Measurements from ENCODE around the gene DBR1. TPM values are rescaled to one million over a fixed set of nuclear protein-coding genes. Genes with fewer than 3 reads are reported as not detected.

The DBR1 gene
- total and polyA plus RNA-seq, 2 experiments from 2014 or later: 11.1 to 11.3 TPM

DNA sequence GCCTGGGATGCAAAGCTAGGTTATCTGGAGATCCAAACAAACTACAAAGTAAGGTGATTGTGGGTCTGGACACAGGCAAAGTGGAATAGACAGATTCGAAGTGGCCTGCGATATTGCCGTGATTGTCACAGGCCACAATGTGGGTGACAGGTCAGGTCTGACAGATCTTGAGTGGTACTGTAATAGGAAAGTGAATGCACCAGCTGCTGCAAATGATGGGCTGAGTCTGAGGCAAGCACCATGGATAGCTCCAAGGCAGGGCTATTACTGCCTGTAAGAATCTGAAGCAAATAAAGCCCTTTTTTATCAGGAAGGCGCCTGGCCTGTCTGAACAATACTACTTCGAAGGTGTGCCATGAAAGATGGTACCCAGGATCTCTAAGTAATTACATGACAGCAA lies 22.3 kb upstream of the DBR1 start:
- Histone ChIP-seq H3K27ac (no peak overlapping the region), H3K4me3 (no peak overlapping the region), H3K9me3 (ENCODE audit: low read depth) (no peaks in the 10 kb centered on the region), H3K36me3 (no peaks in the 10 kb centered on the region), H3K4me1 (ENCODE audit: low read depth) (no peaks in the 10 kb centered on the region), H3K27me3 (no peaks in the 10 kb centered on the region)
- TF ChIP-seq, protein P1, sequence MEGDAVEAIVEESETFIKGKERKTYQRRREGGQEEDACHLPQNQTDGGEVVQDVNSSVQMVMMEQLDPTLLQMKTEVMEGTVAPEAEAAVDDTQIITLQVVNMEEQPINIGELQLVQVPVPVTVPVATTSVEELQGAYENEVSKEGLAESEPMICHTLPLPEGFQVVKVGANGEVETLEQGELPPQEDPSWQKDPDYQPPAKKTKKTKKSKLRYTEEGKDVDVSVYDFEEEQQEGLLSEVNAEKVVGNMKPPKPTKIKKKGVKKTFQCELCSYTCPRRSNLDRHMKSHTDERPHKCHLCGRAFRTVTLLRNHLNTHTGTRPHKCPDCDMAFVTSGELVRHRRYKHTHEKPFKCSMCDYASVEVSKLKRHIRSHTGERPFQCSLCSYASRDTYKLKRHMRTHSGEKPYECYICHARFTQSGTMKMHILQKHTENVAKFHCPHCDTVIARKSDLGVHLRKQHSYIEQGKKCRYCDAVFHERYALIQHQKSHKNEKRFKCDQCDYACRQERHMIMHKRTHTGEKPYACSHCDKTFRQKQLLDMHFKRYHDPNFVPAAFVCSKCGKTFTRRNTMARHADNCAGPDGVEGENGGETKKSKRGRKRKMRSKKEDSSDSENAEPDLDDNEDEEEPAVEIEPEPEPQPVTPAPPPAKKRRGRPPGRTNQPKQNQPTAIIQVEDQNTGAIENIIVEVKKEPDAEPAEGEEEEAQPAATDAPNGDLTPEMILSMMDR (IDR thresholded peaks at IDR 0.05; ENCODE audit: low read depth, low read length): no peak
- DNase-seq (ENCODE audit: low read depth in 1 of 2, low spot score in 1 of 2): peak; percentile 59 to 67

DNA sequence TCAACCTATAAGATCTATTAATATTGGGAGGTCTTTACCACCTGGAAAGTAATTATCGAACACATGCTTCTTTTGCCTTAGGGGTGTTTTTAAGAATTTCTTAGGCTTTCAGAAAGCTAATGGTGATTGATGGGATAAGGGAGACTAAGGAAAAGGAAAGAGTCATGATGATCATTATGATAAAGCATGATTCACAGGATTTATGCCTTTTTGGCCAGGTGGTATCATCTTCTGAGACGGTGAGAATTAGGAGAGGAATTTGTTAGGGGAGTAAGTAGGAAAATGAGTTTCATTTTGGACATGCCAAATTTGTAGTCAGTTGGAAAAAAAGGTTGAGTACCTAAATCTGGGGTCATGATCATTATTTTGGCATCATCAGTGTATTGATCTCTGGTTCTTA lies 21.3 kb upstream of the DBR1 start:
- TF ChIP-seq, protein P1 (IDR thresholded peaks at IDR 0.05; ENCODE audit: low read depth, low read length): no peak
- Histone ChIP-seq H3K9me3 (ENCODE audit: low read depth) (no peaks in the 10 kb centered on the region), H3K4me1 (ENCODE audit: low read depth) (no peaks in the 10 kb centered on the region), H3K27ac (no peak overlapping the region), H3K27me3 (no peaks in the 10 kb centered on the region), H3K36me3 (no peaks in the 10 kb centered on the region), H3K4me3 (no peak overlapping the region)
- DNase-seq (ENCODE audit: low read depth in 1 of 2, low spot score in 1 of 2): no peak

DNA sequence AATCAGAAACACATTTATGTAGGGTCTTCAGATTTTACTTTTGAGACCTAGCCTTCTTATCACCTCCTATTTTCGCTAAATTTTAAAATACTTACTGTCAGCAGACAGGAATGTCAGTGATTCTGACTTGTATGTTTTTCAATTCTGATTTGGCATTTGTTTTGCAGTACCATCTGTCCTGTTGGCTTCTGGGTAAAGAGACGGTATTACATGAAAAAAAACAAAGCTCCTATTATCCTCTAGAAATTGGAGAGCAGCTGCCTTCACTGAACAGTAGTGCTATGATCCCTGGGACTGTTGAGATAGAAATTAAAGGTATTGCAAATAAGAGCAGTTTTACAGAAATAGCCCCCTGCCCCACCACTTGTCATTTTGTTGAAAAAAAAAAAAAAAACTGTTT lies 20.8 kb upstream of the DBR1 start:
- H3K36me3 ChIP-seq: no peaks in the 10 kb centered on the region
- no peaks in the 10 kb centered on the region for H3K27me3 ChIP-seq
- no peaks in the 10 kb centered on the region for H3K4me1 ChIP-seq (ENCODE audit: low read depth)
- no peak overlapping the region for H3K4me3 ChIP-seq
- TF ChIP-seq, protein P1 (IDR thresholded peaks at IDR 0.05; ENCODE audit: low read depth, low read length): no peak
- no peak overlapping the region for H3K27ac ChIP-seq
- no peaks in the 10 kb centered on the region for H3K9me3 ChIP-seq (ENCODE audit: low read depth)
- DNase-seq (ENCODE audit: low read depth in 1 of 2, low spot score in 1 of 2): no peak

DNA sequence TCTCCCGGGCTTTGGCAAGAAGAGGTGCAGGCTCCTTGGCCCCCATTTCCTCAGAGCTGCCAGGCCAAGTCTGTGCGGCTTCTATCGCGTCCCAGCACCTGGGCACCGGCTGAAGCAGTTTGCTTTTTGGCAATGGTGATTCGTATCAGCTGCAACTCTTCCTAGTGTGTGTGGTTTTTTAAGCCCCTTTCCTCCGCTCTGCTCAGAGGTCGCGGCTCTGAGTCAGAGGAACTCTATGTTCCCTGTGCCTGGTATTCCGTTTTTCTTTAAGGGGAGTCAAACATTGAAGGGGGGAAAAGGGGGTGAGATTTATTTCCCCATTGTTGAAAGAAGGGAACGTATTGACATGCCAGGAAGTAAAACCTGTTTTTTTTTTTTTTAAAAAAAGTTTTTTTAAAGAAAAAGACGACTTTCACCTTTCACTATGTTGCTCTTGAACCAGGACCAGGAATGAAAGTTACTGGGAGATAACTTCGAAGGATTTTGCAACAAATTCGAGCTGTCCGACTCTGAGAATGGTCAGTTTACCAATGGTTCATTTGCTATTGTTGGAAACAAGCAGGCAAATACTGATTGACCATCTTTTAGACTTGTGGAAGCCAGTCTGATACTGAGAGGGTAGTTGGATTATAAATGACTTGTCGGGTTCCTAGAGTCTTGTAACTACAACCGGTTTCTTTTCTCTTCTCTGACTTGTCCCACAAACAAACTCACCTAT lies 13.5 kb upstream of the DBR1 start:
- TF ChIP-seq, protein P1 (IDR thresholded peaks at IDR 0.05; ENCODE audit: low read depth, low read length): no peak
- Histone ChIP-seq H3K27ac (peak overlapping the region; percentile 99), H3K9me3 (ENCODE audit: low read depth) (no peaks in the 10 kb centered on the region), H3K27me3 (no peaks in the 10 kb centered on the region), H3K4me3 (peak overlapping the region; percentile 58), H3K4me1 (ENCODE audit: low read depth) (peaks cover 17% of the 10 kb centered on the region), H3K36me3 (no peaks in the 10 kb centered on the region)
- DNase-seq (ENCODE audit: low read depth in 1 of 2, low spot score in 1 of 2): peak in 1 of 2 donors; percentile 79

DNA sequence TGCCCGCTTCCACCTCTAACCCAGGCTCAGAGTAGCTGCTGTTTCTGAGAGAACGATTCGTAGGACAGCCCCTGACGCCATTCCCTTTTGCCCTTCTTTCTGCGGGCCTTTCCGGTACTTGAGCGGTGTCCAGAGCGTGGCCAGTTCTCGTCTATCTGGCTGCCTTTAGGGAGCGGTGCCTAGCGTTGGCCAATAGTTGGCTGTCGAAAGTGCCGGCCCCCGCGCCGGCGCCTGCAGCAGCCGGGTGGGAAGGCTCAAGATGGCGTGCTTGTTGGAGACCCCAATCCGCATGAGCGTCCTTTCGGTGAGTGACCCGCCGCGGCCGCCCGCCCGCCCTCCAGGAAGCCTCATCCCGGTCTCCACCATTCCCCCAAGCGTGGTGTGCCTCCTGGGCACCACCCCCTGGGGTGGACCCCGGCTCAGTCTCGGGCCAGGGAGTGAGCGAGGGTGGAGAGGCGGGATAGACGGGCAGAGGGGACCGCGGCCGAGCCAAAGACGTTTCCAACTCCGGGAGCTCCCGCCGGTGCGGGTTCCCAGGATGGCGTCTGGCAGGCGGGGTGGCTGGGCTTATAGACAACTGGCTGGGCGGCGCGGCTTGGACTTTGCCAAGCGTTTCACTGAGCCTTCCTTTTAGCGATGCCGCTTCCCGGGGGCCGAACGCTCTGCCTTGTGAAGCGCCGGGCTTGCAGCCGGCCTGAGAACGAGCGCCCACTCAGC lies 12.7 kb upstream of the DBR1 start, which contains the start of gene ARMC8:
ARMC8 (plus strand) TSS at position 6 of the 717 bp plus-strand sequence; CDS start at position 260, 254 bp downstream.
- DNase-seq (ENCODE audit: low read depth in 1 of 2, low spot score in 1 of 2): peak in 1 of 2 donors; percentile 76
- TF ChIP-seq, protein P1 (IDR thresholded peaks at IDR 0.05; ENCODE audit: low read depth, low read length): no peak

More for the DNA sequence above, 12.7 kb upstream of the DBR1 start, which contains the start of gene ARMC8:
- no peaks in the 10 kb centered on the region for H3K27me3 ChIP-seq
- H3K4me3 ChIP-seq: peak within 1 kb of the TSS; percentile 58
- H3K27ac ChIP-seq: peak within 1 kb of the TSS; percentile 99
- no peaks in the 10 kb centered on the region for H3K36me3 ChIP-seq
- no peaks in the 10 kb centered on the region for H3K9me3 ChIP-seq (ENCODE audit: low read depth)
- peaks cover 17% of the 10 kb centered on the region for H3K4me1 ChIP-seq (ENCODE audit: low read depth)

All from cardiac muscle cell (in vitro differentiated cells and primary cell).